A673 (cell line): Measurements from ENCODE around the gene CACYBP.

ENCODE experiments used
- EZH2 ChIP-seq: fragments of 200-600 bp; sonication (generic); IDR thresholded peaks from 2 replicates; pipeline ENCODE4 v1.6.1; 2017; ENCODE audit warnings: borderline replicate concordance, low read depth, mild to moderate bottlenecking, mixed read lengths, antibody characterized with exemption, low read length; ENCODE audit not compliant: poor library complexity, severe bottlenecking
- TF ChIP-seq, protein P1 (sequence below): fragments of 300-800, 200-600 bp; sonication (generic); conservative IDR thresholded peaks from 2 replicates; pipeline ENCODE4 v1.5.1; 2017; ENCODE audit warnings: low read depth, mild to moderate bottlenecking, antibody characterized with exemption, low read length, moderate library complexity, mixed read lengths

- TF ChIP-seq, protein P1, sequence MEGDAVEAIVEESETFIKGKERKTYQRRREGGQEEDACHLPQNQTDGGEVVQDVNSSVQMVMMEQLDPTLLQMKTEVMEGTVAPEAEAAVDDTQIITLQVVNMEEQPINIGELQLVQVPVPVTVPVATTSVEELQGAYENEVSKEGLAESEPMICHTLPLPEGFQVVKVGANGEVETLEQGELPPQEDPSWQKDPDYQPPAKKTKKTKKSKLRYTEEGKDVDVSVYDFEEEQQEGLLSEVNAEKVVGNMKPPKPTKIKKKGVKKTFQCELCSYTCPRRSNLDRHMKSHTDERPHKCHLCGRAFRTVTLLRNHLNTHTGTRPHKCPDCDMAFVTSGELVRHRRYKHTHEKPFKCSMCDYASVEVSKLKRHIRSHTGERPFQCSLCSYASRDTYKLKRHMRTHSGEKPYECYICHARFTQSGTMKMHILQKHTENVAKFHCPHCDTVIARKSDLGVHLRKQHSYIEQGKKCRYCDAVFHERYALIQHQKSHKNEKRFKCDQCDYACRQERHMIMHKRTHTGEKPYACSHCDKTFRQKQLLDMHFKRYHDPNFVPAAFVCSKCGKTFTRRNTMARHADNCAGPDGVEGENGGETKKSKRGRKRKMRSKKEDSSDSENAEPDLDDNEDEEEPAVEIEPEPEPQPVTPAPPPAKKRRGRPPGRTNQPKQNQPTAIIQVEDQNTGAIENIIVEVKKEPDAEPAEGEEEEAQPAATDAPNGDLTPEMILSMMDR, result no peak
- no peak for TF ChIP-seq EZH2
These were observed 30.9 kb upstream of the CACYBP start for GRCh38 chr1:174968750-174969244.
